T-helper 1 cell treated with Interleukin-12 subunit alpha and Interleukin-12 subunit beta and Interleukin-4 antibody, amounts not matched to agents 30 μg/mL and 1 μg/mL, for 36 hours (primary cell): ENCODE results near the gene BBS4.

Source experiments
- H3K27ac Mint-ChIP-seq: one replicate; pipeline ENCODE4 v1.8.0; 2021; ENCODE audit warnings: mild to moderate bottlenecking, mixed read lengths
- H3K27me3 Mint-ChIP-seq: one replicate; pipeline ENCODE4 v1.8.0; 2021; ENCODE audit warnings: low read depth, mixed read lengths
- H3K36me3 Mint-ChIP-seq: one replicate; pipeline ENCODE4 v1.8.0; 2021; ENCODE audit warnings: low read depth, mixed read lengths
- H3K4me1 Mint-ChIP-seq: one replicate; pipeline ENCODE4 v1.8.0; 2021; ENCODE audit warnings: low read depth, mixed read lengths
- H3K4me3 Mint-ChIP-seq: one replicate; pipeline ENCODE4 v1.8.0; 2021; ENCODE audit warnings: mild to moderate bottlenecking, moderate library complexity, mixed read lengths
- H3K9me3 Mint-ChIP-seq: one replicate; pipeline ENCODE4 v1.8.0; 2021; ENCODE audit warnings: mixed read lengths

BBS4 gene

GRCh38 chr15:72786676-72787345 lies 100.8 kb downstream of the BBS4 start:
- H3K36me3 Mint-ChIP-seq = peaks cover 3% of the 10 kb centered on the region
- peaks cover 29% of the 10 kb centered on the region for H3K4me1 Mint-ChIP-seq
- peak overlapping the region; percentile 1 for H3K4me3 Mint-ChIP-seq
- no peaks in the 10 kb centered on the region for H3K9me3 Mint-ChIP-seq
- peak overlapping the region; percentile 83 for H3K27ac Mint-ChIP-seq
- peaks cover 4% of the 10 kb centered on the region for H3K27me3 Mint-ChIP-seq

- no peak overlapping the region for H3K27ac Mint-ChIP-seq
- peaks cover 29% of the 10 kb centered on the region for H3K4me1 Mint-ChIP-seq
- peak overlapping the region; percentile 1 for H3K4me3 Mint-ChIP-seq
- H3K9me3 Mint-ChIP-seq = no peaks in the 10 kb centered on the region
- peaks cover 3% of the 10 kb centered on the region for H3K36me3 Mint-ChIP-seq
- H3K27me3 Mint-ChIP-seq = peaks cover 4% of the 10 kb centered on the region
Measured at GRCh38 chr15:72787526-72787925, 101.5 kb downstream of the BBS4 start.
